WTC11 (cell line): ENCODE results near the gene PDE4A. TPM values are rescaled to one million over a fixed set of nuclear protein-coding genes. Genes with fewer than 3 reads are reported as not detected.

Experiments
- ATAC-seq: fragments of 200-7000 bp; cut with Tn5 transposase; 2 replicates; pipeline ENCODE4 v1.10.0; 2021; ENCODE audit warnings: mild to moderate bottlenecking, moderate library complexity
- CTCF ChIA-PET: fragments of 300-600 bp; sonication (Branson Sonifier 250); formaldehyde crosslinking; loops from one replicate; lab custom pipeline; 2021; ENCODE audit warnings: antibody characterized with exemption; lab: Charles Lee
- POLR2A ChIA-PET: fragments of 350-600 bp; sonication (Branson Sonifier 250); formaldehyde crosslinking; loops from one replicate; lab custom pipeline; 2021; ENCODE audit warnings: antibody characterized with exemption; lab: Charles Lee
- DNase-seq: peaks from one replicate; pipeline ENCODE4 v3.0.0; 2021; ENCODE audit warnings: low spot score
- H3K27ac Mint-ChIP-seq: 2 replicates; pipeline ENCODE4 v1.8.0; 2021; ENCODE audit warnings: mixed read lengths
- H3K27me3 Mint-ChIP-seq: 2 replicates; pipeline ENCODE4 v1.8.0; 2021; ENCODE audit warnings: low read depth, mild to moderate bottlenecking, moderate library complexity, mixed read lengths
- H3K36me3 Mint-ChIP-seq: 2 replicates; pipeline ENCODE4 v1.8.0; 2021; ENCODE audit warnings: mixed read lengths
- H3K4me1 Mint-ChIP-seq: 2 replicates; pipeline ENCODE4 v1.8.0; 2022; ENCODE audit warnings: mixed read lengths
- H3K4me3 Mint-ChIP-seq: 2 replicates; pipeline ENCODE4 v1.8.0; 2021; ENCODE audit warnings: mild to moderate bottlenecking, moderate library complexity, mixed read lengths
- H3K9me3 Mint-ChIP-seq: 2 replicates; pipeline ENCODE4 v1.8.0; 2021; ENCODE audit warnings: mixed read lengths
- CREM ChIP-seq: sonication (generic); formaldehyde crosslinking; IDR thresholded peaks from 2 replicates; pipeline ENCODE4 v1.8.1; 2022; ENCODE audit warnings: mild to moderate bottlenecking, missing genetic modification reagents, moderate library complexity
- E2F1 ChIP-seq: sonication (generic); formaldehyde crosslinking; IDR thresholded peaks from 2 replicates; pipeline ENCODE4 v1.8.0; 2022; ENCODE audit warnings: mild to moderate bottlenecking, missing genetic modification reagents
- EMX1 ChIP-seq: fragments of 250-450 bp; sonication (Bioruptor Pico); IDR thresholded peaks from 2 replicates; pipeline ENCODE4 v1.8.0; 2021; ENCODE audit warnings: mild to moderate bottlenecking
- MYBL2 ChIP-seq: sonication (generic); formaldehyde crosslinking; IDR thresholded peaks from 2 replicates; pipeline ENCODE4 v1.8.1; 2023; ENCODE audit warnings: mild to moderate bottlenecking, moderate library complexity, missing genetic modification reagents
- NR3C1 ChIP-seq: sonication (generic); formaldehyde crosslinking; conservative IDR thresholded peaks from 2 replicates; pipeline ENCODE4 v1.8.1; 2023; ENCODE audit warnings: low read depth, mild to moderate bottlenecking, missing genetic modification reagents
- PREB ChIP-seq: sonication (generic); formaldehyde crosslinking; IDR thresholded peaks from 2 replicates; pipeline ENCODE4 v1.8.1; 2022; ENCODE audit warnings: mild to moderate bottlenecking, missing genetic modification reagents, moderate library complexity, borderline replicate concordance
- SMAD4 ChIP-seq: sonication (generic); formaldehyde crosslinking; IDR thresholded peaks from 2 replicates; pipeline ENCODE4 v1.8.0; 2022; ENCODE audit warnings: mild to moderate bottlenecking, missing genetic modification reagents
- SP1 ChIP-seq: sonication (generic); formaldehyde crosslinking; conservative IDR thresholded peaks from 2 replicates; pipeline ENCODE4 v1.8.1; 2022; ENCODE audit warnings: missing genetic modification reagents
- ZNF416 ChIP-seq: fragments of 250-450 bp; sonication (Bioruptor Pico); IDR thresholded peaks from 2 replicates; pipeline ENCODE4 v1.9.0; 2021; ENCODE audit warnings: mild to moderate bottlenecking, inconsistent platforms
- ZNF425 ChIP-seq: fragments of 250-450 bp; sonication (Bioruptor Pico); conservative IDR thresholded peaks from 2 replicates; pipeline ENCODE4 v1.9.0; 2021; ENCODE audit warnings: mild to moderate bottlenecking
- total RNA-seq: library from RNA; stranded (reverse); gene quantifications from 3 replicates; pipeline ENCODE4 v1.2.3, GENCODE V29; 2021
- TF ChIP-seq, protein P1 (sequence below): fragments of 250-450 bp; sonication (Bioruptor Pico); IDR thresholded peaks from 2 replicates; pipeline ENCODE4 v1.8.0; 2021; ENCODE audit warnings: mild to moderate bottlenecking
- TF ChIP-seq, protein P2 (sequence below): sonication (generic); formaldehyde crosslinking; IDR thresholded peaks from 2 replicates; pipeline ENCODE4 v1.8.1; 2022; ENCODE audit warnings: low read depth, mild to moderate bottlenecking, moderate library complexity, missing genetic modification reagents, borderline replicate concordance
- TF ChIP-seq, protein P3 (sequence below): fragments of 200-600 bp; IDR thresholded peaks from 2 replicates; pipeline ENCODE4 v1.8.0; 2022; ENCODE audit warnings: antibody characterized with exemption

PDE4A gene
- total RNA-seq, 1 experiment from 2014 or later = 5.9 TPM

DNA sequence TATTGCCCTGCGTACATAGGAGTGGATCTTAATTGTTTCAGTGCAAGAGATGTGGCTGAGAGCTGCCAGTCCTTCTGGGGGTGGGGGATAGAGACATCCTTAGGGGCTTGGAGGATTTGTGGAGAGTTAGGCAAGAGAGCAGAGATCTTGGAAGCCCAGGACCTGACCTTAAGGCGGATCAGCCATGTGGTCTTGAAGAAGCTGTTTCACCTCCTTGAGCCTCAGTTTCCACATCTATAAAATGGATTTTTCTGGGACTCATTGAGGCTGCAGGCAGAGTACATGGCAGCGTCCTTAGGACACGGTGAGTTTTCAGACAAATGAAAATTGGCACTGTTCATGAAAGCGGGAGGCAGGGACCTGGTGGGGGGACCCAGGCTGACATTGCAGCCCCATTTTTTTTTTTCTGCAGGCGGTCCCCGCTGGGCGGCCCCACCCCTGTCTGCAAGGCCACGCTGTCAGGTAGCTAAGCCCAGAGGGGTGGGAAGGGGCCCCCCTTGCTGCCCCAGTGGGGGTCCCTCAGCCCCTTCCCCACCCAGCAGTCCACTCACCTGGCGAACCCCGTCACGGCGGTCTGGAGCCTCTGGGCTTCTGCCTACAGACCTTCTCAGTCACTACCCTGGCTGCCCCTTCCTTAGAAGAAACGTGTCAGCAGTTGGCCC is 30.0 kb downstream of the PDE4A start:
- DNase-seq = no peak

More for the DNA sequence above, 30.0 kb downstream of the PDE4A start:
- CTCF ChIA-PET = interaction anchor here (0.8 to 2.7 kb wide), 6 partner anchors 18 to 267 kb away, joined by 3 to 18 read pairs (median 4); partner anchors contain the start of gene DNM2
- H3K9me3 Mint-ChIP-seq = no peaks in the 10 kb centered on the region
- ATAC-seq = no peak
- no peak overlapping the region for H3K27ac Mint-ChIP-seq
- POLR2A ChIA-PET = no interaction called here
- H3K4me1 Mint-ChIP-seq = peaks cover 6% of the 10 kb centered on the region
- TF ChIP-seq E2F1 (no peak), MYBL2 (CRISPR knock-in tag) (no peak), ZNF425 (no peak), NR3C1 (CRISPR knock-in tag) (no peak), EMX1 (CRISPR knock-in tag) (no peak), ZNF416 (CRISPR knock-in tag) (no peak), SMAD4 (CRISPR knock-in tag) (no peak), CREM (no peak), PREB (CRISPR knock-in tag) (no peak), SP1 (CRISPR knock-in tag) (no peak)
- TF ChIP-seq, protein P1, sequence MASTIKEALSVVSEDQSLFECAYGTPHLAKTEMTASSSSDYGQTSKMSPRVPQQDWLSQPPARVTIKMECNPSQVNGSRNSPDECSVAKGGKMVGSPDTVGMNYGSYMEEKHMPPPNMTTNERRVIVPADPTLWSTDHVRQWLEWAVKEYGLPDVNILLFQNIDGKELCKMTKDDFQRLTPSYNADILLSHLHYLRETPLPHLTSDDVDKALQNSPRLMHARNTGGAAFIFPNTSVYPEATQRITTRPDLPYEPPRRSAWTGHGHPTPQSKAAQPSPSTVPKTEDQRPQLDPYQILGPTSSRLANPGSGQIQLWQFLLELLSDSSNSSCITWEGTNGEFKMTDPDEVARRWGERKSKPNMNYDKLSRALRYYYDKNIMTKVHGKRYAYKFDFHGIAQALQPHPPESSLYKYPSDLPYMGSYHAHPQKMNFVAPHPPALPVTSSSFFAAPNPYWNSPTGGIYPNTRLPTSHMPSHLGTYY (CRISPR knock-in tag) = no peak
- TF ChIP-seq, protein P2, sequence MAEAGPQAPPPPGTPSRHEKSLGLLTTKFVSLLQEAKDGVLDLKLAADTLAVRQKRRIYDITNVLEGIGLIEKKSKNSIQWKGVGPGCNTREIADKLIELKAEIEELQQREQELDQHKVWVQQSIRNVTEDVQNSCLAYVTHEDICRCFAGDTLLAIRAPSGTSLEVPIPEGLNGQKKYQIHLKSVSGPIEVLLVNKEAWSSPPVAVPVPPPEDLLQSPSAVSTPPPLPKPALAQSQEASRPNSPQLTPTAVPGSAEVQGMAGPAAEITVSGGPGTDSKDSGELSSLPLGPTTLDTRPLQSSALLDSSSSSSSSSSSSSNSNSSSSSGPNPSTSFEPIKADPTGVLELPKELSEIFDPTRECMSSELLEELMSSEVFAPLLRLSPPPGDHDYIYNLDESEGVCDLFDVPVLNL = no peak
- TF ChIP-seq, protein P3, sequence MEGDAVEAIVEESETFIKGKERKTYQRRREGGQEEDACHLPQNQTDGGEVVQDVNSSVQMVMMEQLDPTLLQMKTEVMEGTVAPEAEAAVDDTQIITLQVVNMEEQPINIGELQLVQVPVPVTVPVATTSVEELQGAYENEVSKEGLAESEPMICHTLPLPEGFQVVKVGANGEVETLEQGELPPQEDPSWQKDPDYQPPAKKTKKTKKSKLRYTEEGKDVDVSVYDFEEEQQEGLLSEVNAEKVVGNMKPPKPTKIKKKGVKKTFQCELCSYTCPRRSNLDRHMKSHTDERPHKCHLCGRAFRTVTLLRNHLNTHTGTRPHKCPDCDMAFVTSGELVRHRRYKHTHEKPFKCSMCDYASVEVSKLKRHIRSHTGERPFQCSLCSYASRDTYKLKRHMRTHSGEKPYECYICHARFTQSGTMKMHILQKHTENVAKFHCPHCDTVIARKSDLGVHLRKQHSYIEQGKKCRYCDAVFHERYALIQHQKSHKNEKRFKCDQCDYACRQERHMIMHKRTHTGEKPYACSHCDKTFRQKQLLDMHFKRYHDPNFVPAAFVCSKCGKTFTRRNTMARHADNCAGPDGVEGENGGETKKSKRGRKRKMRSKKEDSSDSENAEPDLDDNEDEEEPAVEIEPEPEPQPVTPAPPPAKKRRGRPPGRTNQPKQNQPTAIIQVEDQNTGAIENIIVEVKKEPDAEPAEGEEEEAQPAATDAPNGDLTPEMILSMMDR = no peak
- H3K4me3 Mint-ChIP-seq = no peak overlapping the region
- H3K36me3 Mint-ChIP-seq = no peaks in the 10 kb centered on the region
- H3K27me3 Mint-ChIP-seq = no peaks in the 10 kb centered on the region; the same call in 1 of the 2 replicates
